Measurements from ENCODE around the gene PATL2.

DNA sequence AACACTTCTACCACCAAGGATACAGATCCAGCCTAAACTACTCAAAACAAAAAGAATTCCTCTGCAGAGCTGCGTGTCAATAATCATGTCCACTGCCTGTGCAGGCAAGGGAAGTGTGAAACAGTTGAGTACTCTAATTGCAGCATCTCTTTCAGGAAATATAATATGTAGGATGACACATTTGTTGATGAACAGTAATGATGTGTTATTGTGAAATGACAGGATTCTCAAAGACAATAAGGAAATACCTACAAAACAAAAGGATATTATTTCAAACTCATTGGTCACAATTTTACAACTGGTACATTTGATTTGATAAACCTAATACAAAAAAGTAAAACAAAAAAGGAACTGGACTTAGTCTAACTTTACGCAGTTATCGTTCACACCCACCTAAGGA is 52.1 kb downstream of the PATL2 start:
- TF ChIP-seq, protein P1, sequence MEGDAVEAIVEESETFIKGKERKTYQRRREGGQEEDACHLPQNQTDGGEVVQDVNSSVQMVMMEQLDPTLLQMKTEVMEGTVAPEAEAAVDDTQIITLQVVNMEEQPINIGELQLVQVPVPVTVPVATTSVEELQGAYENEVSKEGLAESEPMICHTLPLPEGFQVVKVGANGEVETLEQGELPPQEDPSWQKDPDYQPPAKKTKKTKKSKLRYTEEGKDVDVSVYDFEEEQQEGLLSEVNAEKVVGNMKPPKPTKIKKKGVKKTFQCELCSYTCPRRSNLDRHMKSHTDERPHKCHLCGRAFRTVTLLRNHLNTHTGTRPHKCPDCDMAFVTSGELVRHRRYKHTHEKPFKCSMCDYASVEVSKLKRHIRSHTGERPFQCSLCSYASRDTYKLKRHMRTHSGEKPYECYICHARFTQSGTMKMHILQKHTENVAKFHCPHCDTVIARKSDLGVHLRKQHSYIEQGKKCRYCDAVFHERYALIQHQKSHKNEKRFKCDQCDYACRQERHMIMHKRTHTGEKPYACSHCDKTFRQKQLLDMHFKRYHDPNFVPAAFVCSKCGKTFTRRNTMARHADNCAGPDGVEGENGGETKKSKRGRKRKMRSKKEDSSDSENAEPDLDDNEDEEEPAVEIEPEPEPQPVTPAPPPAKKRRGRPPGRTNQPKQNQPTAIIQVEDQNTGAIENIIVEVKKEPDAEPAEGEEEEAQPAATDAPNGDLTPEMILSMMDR (IDR thresholded peaks at IDR 0.05), result no peak
- no peak for TF ChIP-seq EZH2 (IDR thresholded peaks at IDR 0.05; ENCODE audit: borderline replicate concordance, insufficient read depth, low read depth, low read length, poor library complexity, severe bottlenecking)

All from B cell (primary cell).